H9 (cell line): Measurements from ENCODE around the gene RGS14. TPM values are rescaled to one million over a fixed set of nuclear protein-coding genes. Genes with fewer than 3 reads are reported as not detected.

Experiments used
- DNase-seq: peaks from one replicate; pipeline ENCODE4 v3.0.0-alpha.2; 2017
- H2AFZ ChIP-seq: one replicate; pipeline ENCODE4 v1.6.1; 2013; ENCODE audit warnings: mild to moderate bottlenecking, low read length, control low read depth, moderate library complexity
- H2AK5ac ChIP-seq: 2 replicates; pipeline ENCODE4 v1.6.1; 2013; ENCODE audit warnings: low read length, control low read depth, mixed read lengths; ENCODE audit not compliant: insufficient read length
- H2BK120ac ChIP-seq: one replicate; pipeline ENCODE4 v1.6.1; 2013; ENCODE audit warnings: low read depth, mild to moderate bottlenecking, low read length, control low read depth, inconsistent platforms; ENCODE audit not compliant: poor library complexity, severe bottlenecking
- H2BK12ac ChIP-seq: 2 replicates; pipeline ENCODE4 v1.6.1; 2013; ENCODE audit warnings: low read length, control low read depth, mixed read lengths, low read depth; ENCODE audit not compliant: insufficient read length
- H2BK15ac ChIP-seq: 2 replicates; pipeline ENCODE4 v1.6.1; 2013; ENCODE audit warnings: low read depth, low read length, control low read depth
- H2BK20ac ChIP-seq: one replicate; pipeline ENCODE4 v1.6.1; 2013; ENCODE audit warnings: low read depth, mild to moderate bottlenecking, low read length, control low read depth, inconsistent platforms; ENCODE audit not compliant: poor library complexity, severe bottlenecking
- H2BK5ac ChIP-seq: 2 replicates; pipeline ENCODE4 v1.6.1; 2013; ENCODE audit warnings: low read length, control low read depth, mixed read lengths; ENCODE audit not compliant: insufficient read length
- H3K14ac ChIP-seq: 2 replicates; pipeline ENCODE4 v1.6.1; 2013; ENCODE audit warnings: low read length, control low read depth; ENCODE audit not compliant: insufficient read depth
- H3K18ac ChIP-seq: 2 replicates; pipeline ENCODE4 v1.6.1; 2013; ENCODE audit warnings: low read depth, mild to moderate bottlenecking, mixed read lengths, low read length, control low read depth; ENCODE audit not compliant: insufficient read length
- H3K23ac ChIP-seq: 2 replicates; pipeline ENCODE4 v1.6.1; 2013; ENCODE audit warnings: low read length, control low read depth, mixed read lengths, low read depth; ENCODE audit not compliant: insufficient read length
- H3K23me2 ChIP-seq: 2 replicates; pipeline ENCODE4 v1.6.1; 2013; ENCODE audit warnings: low read depth, mild to moderate bottlenecking, mixed read lengths, low read length, control low read depth; ENCODE audit not compliant: insufficient read length, poor library complexity, severe bottlenecking
- H3K27ac ChIP-seq: 2 replicates; pipeline ENCODE4 v1.5.1; 2013; ENCODE audit warnings: low read length, control low read depth, mixed read lengths, low read depth; ENCODE audit not compliant: insufficient read length
- H3K27me3 ChIP-seq: 2 replicates; pipeline ENCODE4 v1.6.1; 2013; ENCODE audit warnings: low read length, control low read depth, inconsistent platforms; ENCODE audit not compliant: insufficient read depth
- H3K4ac ChIP-seq: 2 replicates; pipeline ENCODE4 v1.6.1; 2013; ENCODE audit warnings: low read depth, mild to moderate bottlenecking, control low read depth, inconsistent platforms, low read length, moderate library complexity
- H3K4me1 ChIP-seq: 2 replicates; pipeline ENCODE4 v1.6.1; 2013; ENCODE audit warnings: low read length, control low read depth, inconsistent platforms; ENCODE audit not compliant: insufficient read depth
- H3K4me2 ChIP-seq: 2 replicates; pipeline ENCODE4 v1.6.1; 2013; ENCODE audit warnings: low read length, control low read depth, mixed read lengths; ENCODE audit not compliant: insufficient read length, insufficient read depth
- H3K56ac ChIP-seq: 2 replicates; pipeline ENCODE4 v1.6.1; 2013; ENCODE audit warnings: low read depth, mild to moderate bottlenecking, mixed read lengths, low read length, control low read depth; ENCODE audit not compliant: insufficient read length
- H3K79me1 ChIP-seq: 2 replicates; pipeline ENCODE4 v1.6.1; 2013; ENCODE audit warnings: low read depth, mild to moderate bottlenecking, moderate library complexity, low read length, control low read depth, inconsistent platforms; ENCODE audit not compliant: insufficient read depth, poor library complexity, severe bottlenecking
- H3K79me2 ChIP-seq: 2 replicates; pipeline ENCODE4 v1.6.1; 2013; ENCODE audit warnings: low read length, control low read depth, inconsistent platforms; ENCODE audit not compliant: insufficient read depth
- H3K9ac ChIP-seq: 2 replicates; pipeline ENCODE4 v1.6.1; 2013; ENCODE audit warnings: low read length, control low read depth, mixed read lengths; ENCODE audit not compliant: insufficient read length; ENCODE audit errors: extremely low read depth
- H3K9me3 ChIP-seq: one replicate; pipeline ENCODE4 v1.6.1; 2013; ENCODE audit warnings: low read depth, low read length, inconsistent platforms; ENCODE audit not compliant: control insufficient read depth
- H3T11ph ChIP-seq: one replicate; pipeline ENCODE4 v1.6.1; 2013; ENCODE audit warnings: mild to moderate bottlenecking, low read length, control low read depth, inconsistent platforms
- H4K20me1 ChIP-seq: one replicate; pipeline ENCODE4 v1.6.1; 2013; ENCODE audit not compliant: control insufficient read depth, insufficient read length, insufficient read depth
- H4K5ac ChIP-seq: 2 replicates; pipeline ENCODE4 v1.6.1; 2013; ENCODE audit warnings: low read depth, mild to moderate bottlenecking, mixed read lengths, low read length, control low read depth; ENCODE audit not compliant: insufficient read length
- H4K8ac ChIP-seq: replicated peaks from 2 replicates; pipeline ENCODE4 v1.6.1; 2013; ENCODE audit warnings: low read length, control low read depth, mixed read lengths, low read depth; ENCODE audit not compliant: insufficient read length
- H4K91ac ChIP-seq: 2 replicates; pipeline ENCODE4 v1.6.1; 2013; ENCODE audit warnings: low read depth, mild to moderate bottlenecking, moderate library complexity, mixed read lengths, low read length, control low read depth; ENCODE audit not compliant: insufficient read length
- H3K27ac Mint-ChIP-seq, 3 experiments: 2 replicates in 2 of 3; 3 replicates in 1 of 3; pipeline ENCODE4 v1.8.0; 2020 to 2021; ENCODE audit warnings: mixed read lengths in 3 of 3, mild to moderate bottlenecking in 1 of 3, moderate library complexity in 1 of 3
- H3K27me3 Mint-ChIP-seq: 2 replicates; pipeline ENCODE4 v1.8.0; 2021; ENCODE audit warnings: low read depth, mild to moderate bottlenecking, moderate library complexity, mixed read lengths
- H3K36me3 Mint-ChIP-seq, 3 experiments: 2 replicates in 2 of 3; 3 replicates in 1 of 3; pipeline ENCODE4 v1.8.0; 2020 to 2021; ENCODE audit warnings: low read depth in 3 of 3, mixed read lengths in 3 of 3; ENCODE audit not compliant: insufficient read depth in 1 of 3
- H3K4me1 Mint-ChIP-seq, 2 experiments: 2 replicates each; pipeline ENCODE4 v1.8.0; 2020; ENCODE audit warnings: mixed read lengths in 2 of 2
- H3K4me3 Mint-ChIP-seq, 2 experiments: 2 replicates in 1 of 2; 3 replicates in 1 of 2; pipeline ENCODE4 v1.8.0; 2020 to 2021; ENCODE audit warnings: mild to moderate bottlenecking in 2 of 2, mixed read lengths in 2 of 2, moderate library complexity in 1 of 2
- H3K9me3 Mint-ChIP-seq, 2 experiments: 2 replicates in 1 of 2; 3 replicates in 1 of 2; pipeline ENCODE4 v1.8.0; 2020; ENCODE audit warnings: mild to moderate bottlenecking in 2 of 2, mixed read lengths in 2 of 2, moderate library complexity in 1 of 2
- CTCF ChIP-seq: fragments of 200-600 bp; sonication (generic); conservative IDR thresholded peaks from 3 replicates; pipeline ENCODE4 v1.8.0; 2021; ENCODE audit warnings: antibody characterized with exemption, mild to moderate bottlenecking
- WGBS: extraction: QIAGEN DNeasy Blood & Tissue Kit; methylation state at CpG from one replicate; pipeline ENCODE4 v1.1.7; 2013; ENCODE audit warnings: missing lambda C conversion rate, low lambda C conversion rate, mixed read lengths; ENCODE audit not compliant: insufficient read length; ENCODE audit errors: extremely low coverage; 5-methylcytosine and 5-hydroxymethylcytosine counted together
- total RNA-seq: library from RNA; stranded (reverse); gene quantifications from 2 replicates; pipeline ENCODE4 v1.2.1, GENCODE V29; 2021

Gene RGS14
- total RNA-seq, 1 experiment from 2014 or later: 12.3 TPM

GRCh38 chr5:177390363-177391300 is 32.9 kb downstream of the RGS14 start:
- H3K4me3 Mint-ChIP-seq: no peak overlapping the region
- Histone ChIP-seq H3K79me2 (no peaks in the 10 kb centered on the region), H3K14ac (no peak overlapping the region), H3K23ac (no peak overlapping the region), H4K8ac (no peak overlapping the region), H3K4me2 (no peak overlapping the region), H2BK120ac (no peak overlapping the region), H4K91ac (no peak overlapping the region), H3K4me1 (no peaks in the 10 kb centered on the region), H4K5ac (no peak overlapping the region), H3K27ac (no peak overlapping the region), H3K18ac (no peak overlapping the region), H3K56ac (no peak overlapping the region), H2BK12ac (no peak overlapping the region), H4K20me1 (no peaks in the 10 kb centered on the region), H2BK15ac (no peak overlapping the region), H2BK20ac (no peak overlapping the region), H2BK5ac (no peak overlapping the region), H3K4ac (no peak overlapping the region), H3K23me2 (no peaks in the 10 kb centered on the region), H3K9ac (no peak overlapping the region), H3T11ph (no peak overlapping the region), H3K9me3 (no peaks in the 10 kb centered on the region), H3K79me1 (no peaks in the 10 kb centered on the region), H2AFZ (no peak overlapping the region), H3K27me3 (no peaks in the 10 kb centered on the region; the same call in 1 of the 2 replicates), H2AK5ac (no peak overlapping the region)
- no peaks in the 10 kb centered on the region for H3K36me3 Mint-ChIP-seq
- peaks cover 52% of the 10 kb centered on the region for H3K27me3 Mint-ChIP-seq
- H3K4me1 Mint-ChIP-seq: peaks cover 21 to 28% of the 10 kb centered on the region in 2 experiments
- no peak overlapping the region for H3K27ac Mint-ChIP-seq
- peak; percentile 99 for TF ChIP-seq CTCF
- H3K9me3 Mint-ChIP-seq: no peaks in the 10 kb centered on the region
- DNase-seq: peak; percentile 93
- WGBS: no CpG with 5 or more reads among the region's 13 CpGs
